ENCODE measurements around the gene PAX2. TPM values are rescaled to one million over a fixed set of nuclear protein-coding genes. Genes with fewer than 3 reads are reported as not detected.

The PAX2 gene
- total RNA-seq, 4 donors from 2014 or later = not detected

DNA sequence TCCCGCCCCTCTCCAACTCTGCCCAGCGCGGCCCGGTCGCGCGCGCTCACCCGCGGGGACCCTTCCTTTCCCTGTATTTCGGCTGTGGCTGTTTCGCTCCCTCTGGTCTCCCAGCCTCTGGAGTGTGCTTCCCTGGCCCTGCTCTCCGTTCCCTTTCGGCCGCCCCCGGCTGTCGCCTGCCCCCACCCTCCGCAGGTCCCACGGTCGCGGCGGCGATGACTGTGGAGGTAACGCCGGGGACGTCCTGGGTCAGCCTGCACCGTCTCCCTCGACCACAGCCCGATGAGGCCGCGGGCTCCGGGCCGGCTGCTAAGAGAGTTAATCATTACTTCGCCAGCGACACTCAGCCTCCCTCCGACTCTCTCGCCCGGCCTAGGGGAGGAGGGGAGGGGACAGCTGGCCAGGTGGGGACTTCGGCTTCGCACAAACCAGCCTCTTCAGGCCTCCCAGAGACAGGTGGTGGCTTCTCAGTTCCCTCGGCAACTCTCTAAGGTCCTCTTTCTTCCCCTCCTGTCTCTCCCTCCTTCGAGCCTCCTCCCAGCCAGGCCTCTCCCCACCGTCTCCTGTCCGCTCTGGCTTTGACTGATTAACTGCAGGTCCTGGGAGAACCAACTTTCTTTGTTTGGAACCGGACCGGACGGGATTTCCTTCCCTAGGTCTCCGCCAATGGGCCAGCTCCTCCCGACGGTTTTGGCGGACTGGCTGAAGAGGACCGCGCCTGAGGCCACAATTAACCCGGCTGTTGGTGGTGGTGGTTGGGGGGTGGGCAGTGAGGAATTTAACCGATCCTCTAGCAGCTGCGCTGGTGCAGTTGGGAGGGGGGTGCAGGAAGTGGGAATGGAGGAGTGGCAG, 5.6 kb upstream of the PAX2 start:
- Histone ChIP-seq H3K27me3 (peaks cover 84% of the 10 kb centered on the region), H3K9me3 (no peaks in the 10 kb centered on the region), H3K27ac (no peak overlapping the region), H3K4me3 (replicated peaks in 1 of 3) (no peak overlapping the region), H3K36me3 (no peaks in the 10 kb centered on the region), H3K4me1 (peaks cover 5 to 34% of the 10 kb centered on the region in 2 donors)
- TF ChIP-seq POLR2A (IDR thresholded peaks at IDR 0.05) = no peak
- TF ChIP-seq CTCF (IDR thresholded peaks at IDR 0.05) = no peak
- intact Hi-C loops (cut with DNase I) = no loop called here
- WGBS, 2 donors = 2 to 3% methylated on average over 25 to 55 of the region's 56 CpGs
- DNase-seq = no peak

- peaks cover 15 to 44% of the 10 kb centered on the region in 2 donors for H3K4me1 ChIP-seq
- TF ChIP-seq CTCF (IDR thresholded peaks at IDR 0.05) = no peak
- no peak for TF ChIP-seq POLR2A (IDR thresholded peaks at IDR 0.05)
- H3K27ac ChIP-seq = no peak overlapping the region
- H3K9me3 ChIP-seq = no peaks in the 10 kb centered on the region
- WGBS, 2 donors = 8 to 10% methylated on average over 16 of the region's 16 CpGs
- intact Hi-C loops (cut with DNase I) = no loop called here
- no peaks in the 10 kb centered on the region for H3K36me3 ChIP-seq
- H3K4me3 ChIP-seq (replicated peaks in 1 of 3) = no peak overlapping the region
- H3K27me3 ChIP-seq = peaks cover 84% of the 10 kb centered on the region
- no peak for DNase-seq
Observed at GRCh38 chr10:100740476-100741377, 4.7 kb upstream of the PAX2 start.

- Histone ChIP-seq H3K27me3 (peaks cover 86% of the 10 kb centered on the region), H3K9me3 (no peaks in the 10 kb centered on the region), H3K27ac (no peak overlapping the region), H3K4me1 (peaks cover 20 to 50% of the 10 kb centered on the region in 2 donors), H3K36me3 (no peaks in the 10 kb centered on the region), H3K4me3 (replicated peaks in 1 of 3) (no peak overlapping the region)
- WGBS, 2 donors = 4% methylated on average over 28 to 32 of the region's 32 CpGs
- no peak for DNase-seq
- intact Hi-C loops (cut with DNase I) = no loop called here
- TF ChIP-seq POLR2A (IDR thresholded peaks at IDR 0.05) (no peak), CTCF (IDR thresholded peaks at IDR 0.05) (no peak)
Observed at GRCh38 chr10:100741378-100742075, 3.9 kb upstream of the PAX2 start.

GRCh38 chr10:100742076-100742771, 3.2 kb upstream of the PAX2 start:
- 4% methylated on average over 26 to 33 of the region's 37 CpGs for WGBS, 2 donors
- H3K36me3 ChIP-seq = no peaks in the 10 kb centered on the region
- no peak overlapping the region for H3K27ac ChIP-seq
- TF ChIP-seq CTCF (IDR thresholded peaks at IDR 0.05) (no peak), POLR2A (IDR thresholded peaks at IDR 0.05) (no peak)
- peaks cover 20 to 50% of the 10 kb centered on the region in 2 donors for H3K4me1 ChIP-seq
- no peak overlapping the region for H3K4me3 ChIP-seq (replicated peaks in 1 of 3)
- DNase-seq = no peak
- no peaks in the 10 kb centered on the region for H3K9me3 ChIP-seq
- intact Hi-C loops (cut with DNase I) = no loop called here
- peaks cover 90% of the 10 kb centered on the region for H3K27me3 ChIP-seq
